GM12865 (cell line): Measurements from ENCODE around the gene PLD1.

ENCODE experiments used
- DNase-seq: peaks from one replicate; pipeline ENCODE4 v3.0.0; 2010; ENCODE audit warnings: low read depth
- H3K4me3 ChIP-seq: 2 replicates; pipeline ENCODE4 v1.5.1; 2011; ENCODE audit warnings: mild to moderate bottlenecking, low read depth, low read length, control low read depth
- TF ChIP-seq, protein P1 (sequence below): IDR thresholded peaks from 2 replicates; pipeline ENCODE4 v1.5.1; 2011; ENCODE audit warnings: low read length, control low read depth, low read depth, inconsistent platforms; ENCODE audit not compliant: insufficient read depth; ENCODE audit errors: missing control alignments

Gene PLD1

DNA sequence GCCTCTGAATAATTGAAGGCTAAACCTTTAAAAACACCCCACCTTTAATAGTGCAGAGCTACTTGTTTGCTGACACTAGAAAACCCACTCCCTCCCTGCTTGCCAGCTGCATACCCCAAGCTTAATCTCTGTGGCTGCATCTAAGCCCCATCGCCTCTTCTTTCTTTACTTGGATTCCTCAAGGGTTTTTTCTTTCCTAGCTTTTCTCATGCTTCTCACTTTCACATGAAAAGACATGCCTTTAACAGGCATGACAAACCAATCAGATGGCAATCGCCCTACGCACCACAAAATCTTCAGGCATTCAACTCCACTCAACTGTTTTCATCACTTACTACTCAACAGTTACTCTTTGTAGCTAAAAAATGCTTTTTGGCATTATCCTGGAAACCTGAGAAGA lies 77.5 kb downstream of the PLD1 start:
- no peak overlapping the region for H3K4me3 ChIP-seq
- TF ChIP-seq, protein P1, sequence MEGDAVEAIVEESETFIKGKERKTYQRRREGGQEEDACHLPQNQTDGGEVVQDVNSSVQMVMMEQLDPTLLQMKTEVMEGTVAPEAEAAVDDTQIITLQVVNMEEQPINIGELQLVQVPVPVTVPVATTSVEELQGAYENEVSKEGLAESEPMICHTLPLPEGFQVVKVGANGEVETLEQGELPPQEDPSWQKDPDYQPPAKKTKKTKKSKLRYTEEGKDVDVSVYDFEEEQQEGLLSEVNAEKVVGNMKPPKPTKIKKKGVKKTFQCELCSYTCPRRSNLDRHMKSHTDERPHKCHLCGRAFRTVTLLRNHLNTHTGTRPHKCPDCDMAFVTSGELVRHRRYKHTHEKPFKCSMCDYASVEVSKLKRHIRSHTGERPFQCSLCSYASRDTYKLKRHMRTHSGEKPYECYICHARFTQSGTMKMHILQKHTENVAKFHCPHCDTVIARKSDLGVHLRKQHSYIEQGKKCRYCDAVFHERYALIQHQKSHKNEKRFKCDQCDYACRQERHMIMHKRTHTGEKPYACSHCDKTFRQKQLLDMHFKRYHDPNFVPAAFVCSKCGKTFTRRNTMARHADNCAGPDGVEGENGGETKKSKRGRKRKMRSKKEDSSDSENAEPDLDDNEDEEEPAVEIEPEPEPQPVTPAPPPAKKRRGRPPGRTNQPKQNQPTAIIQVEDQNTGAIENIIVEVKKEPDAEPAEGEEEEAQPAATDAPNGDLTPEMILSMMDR: no peak
- DNase-seq: no peak

DNA sequence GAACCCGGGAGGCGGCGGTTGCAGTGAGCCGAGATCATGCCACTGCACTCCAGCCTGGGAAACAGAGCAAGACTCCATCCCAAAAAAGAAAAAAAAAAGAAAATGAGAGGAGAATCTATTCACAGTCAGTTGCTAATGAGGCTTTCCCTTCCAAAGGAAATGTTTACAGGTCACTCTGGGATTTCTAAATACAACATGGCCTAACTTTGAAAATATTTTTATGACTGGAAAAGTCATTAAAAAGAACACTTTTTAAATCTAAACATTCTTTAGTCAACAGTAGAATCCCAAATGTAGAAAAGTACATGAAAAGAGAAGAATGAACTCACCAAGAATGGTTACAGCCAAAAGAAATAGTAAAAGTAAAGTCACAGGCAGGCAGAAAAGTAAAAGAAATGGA lies 78.6 kb downstream of the PLD1 start:
- no peak overlapping the region for H3K4me3 ChIP-seq
- TF ChIP-seq, protein P1: no peak
- no peak for DNase-seq

DNA sequence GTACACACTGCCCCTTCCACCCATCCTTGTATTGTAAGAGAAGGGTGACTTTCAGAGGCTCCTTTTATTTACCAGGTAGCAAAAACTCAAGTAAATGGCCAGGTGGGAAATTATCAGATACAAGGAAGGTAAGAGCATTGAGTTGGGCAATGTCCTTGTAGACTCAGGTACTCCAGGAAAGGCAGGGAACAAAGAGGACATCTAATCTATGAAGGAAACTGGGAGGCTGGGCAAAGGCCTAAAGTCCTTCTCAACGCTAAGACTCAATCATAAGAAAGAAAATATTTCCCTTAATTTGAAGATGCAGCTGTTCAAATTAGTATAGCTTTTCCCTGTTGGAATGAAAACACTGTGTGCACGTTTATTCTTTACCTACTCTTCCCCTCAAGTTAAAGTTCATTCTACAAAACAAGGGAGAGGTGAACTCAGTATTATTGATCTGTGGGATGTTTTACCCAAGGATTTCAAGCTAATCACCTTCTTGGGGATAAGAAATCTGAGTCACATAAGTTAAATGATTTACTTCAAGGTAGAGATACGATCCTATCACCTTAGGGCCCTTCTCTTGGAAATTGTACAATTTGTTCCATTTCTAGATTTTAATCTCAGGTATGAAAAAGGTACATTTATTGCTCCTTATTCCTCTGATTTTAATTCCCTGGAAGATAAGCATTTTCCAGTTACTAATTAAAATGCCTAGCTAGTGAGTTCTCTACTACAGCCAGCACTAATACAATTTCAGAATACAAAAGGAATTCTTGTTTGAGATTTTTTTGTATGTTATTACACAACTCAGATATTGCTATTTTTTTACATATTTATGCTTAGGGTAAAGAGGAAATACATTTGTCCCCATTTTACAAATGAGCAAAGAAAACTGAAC lies 80.6 kb downstream of the PLD1 start:
- TF ChIP-seq, protein P1: no peak
- H3K4me3 ChIP-seq: no peak overlapping the region
- DNase-seq: no peak

DNA sequence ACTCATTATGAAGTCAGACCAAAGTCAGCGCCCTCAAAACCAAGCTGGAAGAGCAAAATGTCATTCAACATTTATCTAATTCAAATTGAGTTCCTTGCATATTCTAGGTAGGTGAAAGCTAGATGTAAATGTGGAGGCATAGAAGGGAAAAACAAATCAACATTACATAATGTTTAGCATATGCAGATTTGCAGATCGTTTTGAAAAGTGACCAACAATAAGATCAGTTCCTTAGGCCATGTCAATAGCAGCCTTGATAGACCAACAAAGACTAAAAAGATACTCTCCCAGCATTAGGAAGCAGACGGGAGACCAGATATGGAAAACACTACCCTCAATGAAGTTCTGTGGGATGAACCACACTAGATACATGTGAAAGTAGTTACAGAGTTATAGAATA lies 83.0 kb downstream of the PLD1 start:
- TF ChIP-seq, protein P1: no peak
- DNase-seq: no peak
- H3K4me3 ChIP-seq: no peak overlapping the region

DNA sequence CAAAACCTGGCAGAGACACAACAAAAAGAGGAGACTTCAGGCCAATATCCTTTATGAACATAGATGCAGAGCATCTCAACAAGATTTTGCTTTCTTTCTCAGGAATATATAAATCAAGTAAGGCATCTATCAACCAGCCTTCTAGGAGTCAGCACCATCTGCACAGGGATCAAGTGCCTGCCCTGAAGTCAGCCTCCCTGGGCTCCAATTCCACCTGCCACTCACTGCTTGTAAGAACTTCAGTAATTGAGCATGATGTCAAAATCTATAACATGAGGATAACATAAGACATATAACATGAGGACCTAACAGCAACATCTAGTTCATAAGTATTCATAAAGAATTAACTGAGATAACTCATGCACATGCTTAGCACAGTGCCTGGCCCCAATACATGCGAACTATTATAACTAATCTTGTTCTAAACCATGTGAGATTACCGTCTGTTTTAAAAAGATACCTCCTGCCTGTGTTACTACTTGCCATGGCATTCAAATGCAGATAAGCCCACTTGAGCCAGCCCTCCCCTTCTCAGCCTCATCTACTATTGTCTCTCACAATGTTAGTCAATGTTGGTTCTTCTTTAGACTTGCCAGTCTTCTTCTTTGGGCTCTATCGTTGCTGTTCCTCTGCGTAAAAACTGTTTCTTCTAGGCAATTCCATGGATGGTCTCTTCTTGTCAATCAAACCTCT lies 91.6 kb downstream of the PLD1 start:
- TF ChIP-seq, protein P1: no peak
- DNase-seq: no peak
- no peak overlapping the region for H3K4me3 ChIP-seq

DNA sequence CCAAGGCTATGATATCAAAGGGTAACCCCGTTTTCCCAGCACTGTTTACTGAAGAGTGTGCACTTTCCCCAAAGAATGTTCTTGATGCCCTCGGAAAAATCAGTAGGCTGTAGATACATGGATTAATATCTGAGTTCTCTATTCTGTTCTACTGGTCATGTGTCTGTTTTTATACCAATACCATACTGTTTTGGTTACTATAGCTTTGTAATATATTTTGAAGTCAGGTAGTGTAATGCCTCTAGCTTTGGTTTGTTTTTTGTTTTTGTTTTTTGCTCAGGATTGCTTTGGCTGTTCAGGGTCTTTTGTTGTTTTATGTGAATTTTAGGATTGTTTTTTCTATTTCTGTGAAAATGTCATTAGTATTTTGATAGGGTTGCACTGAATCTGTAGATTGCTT lies 95.1 kb downstream of the PLD1 start:
- TF ChIP-seq, protein P1: no peak
- no peak for DNase-seq
- no peak overlapping the region for H3K4me3 ChIP-seq
